Stimulated activated effector memory CD8-positive, alpha-beta T cell treated with anti-CD3 and anti-CD28 coated beads, Interleukin-12 subunit alpha, Interleukin-12 subunit beta, amount 100 ng/mL, for 72 hours (primary cell): ENCODE data around the gene SSMEM1.

Experiments
- ATAC-seq: fragments of 150-1000 bp; cut with Tn5 transposase; 2 replicates; pipeline ENCODE4 v1.10.0; 2021
- DNase-seq, 2 donors: peaks; one replicate each; pipeline ENCODE4 v3.0.0; 2021 to 2022; ENCODE audit warnings: low spot score in 2 of 2
- H3K27ac Mint-ChIP-seq: one replicate; pipeline ENCODE4 v1.8.0; 2022; ENCODE audit warnings: mild to moderate bottlenecking, mixed read lengths
- H3K36me3 Mint-ChIP-seq: one replicate; pipeline ENCODE4 v1.8.0; 2022; ENCODE audit warnings: mild to moderate bottlenecking, mixed read lengths
- H3K4me1 Mint-ChIP-seq: one replicate; pipeline ENCODE4 v1.8.0; 2022; ENCODE audit warnings: mixed read lengths
- H3K4me3 Mint-ChIP-seq: one replicate; pipeline ENCODE4 v1.8.0; 2022; ENCODE audit warnings: mild to moderate bottlenecking, mixed read lengths
- H3K9me3 Mint-ChIP-seq: one replicate; pipeline ENCODE4 v1.8.0; 2022; ENCODE audit warnings: mixed read lengths

The SSMEM1 gene

GRCh38 chr7:130258494-130259078 lies 50.9 kb downstream of the SSMEM1 start:
- DNase-seq (no peak), ATAC-seq (no peak)
- Mint-ChIP-seq H3K9me3 (no peaks in the 10 kb centered on the region), H3K4me3 (no peak overlapping the region), H3K27ac (no peak overlapping the region), H3K4me1 (no peaks in the 10 kb centered on the region), H3K36me3 (no peaks in the 10 kb centered on the region)

- Mint-ChIP-seq H3K36me3 (no peaks in the 10 kb centered on the region), H3K4me1 (no peaks in the 10 kb centered on the region), H3K27ac (no peak overlapping the region), H3K4me3 (no peak overlapping the region), H3K9me3 (no peaks in the 10 kb centered on the region)
- DNase-seq (no peak), ATAC-seq (no peak)
Measured at GRCh38 chr7:130262448-130262847, 54.8 kb downstream of the SSMEM1 start.

- DNase-seq: no peak
- no peak for ATAC-seq
- Mint-ChIP-seq H3K9me3 (no peaks in the 10 kb centered on the region), H3K4me3 (no peak overlapping the region), H3K27ac (no peak overlapping the region), H3K36me3 (no peaks in the 10 kb centered on the region), H3K4me1 (no peaks in the 10 kb centered on the region)
Measured at GRCh38 chr7:130263130-130263529, 55.5 kb downstream of the SSMEM1 start.
